Measurements from ENCODE around the gene NPNT. TPM values are rescaled to one million over a fixed set of nuclear protein-coding genes. Genes with fewer than 3 reads are reported as not detected.

NPNT gene
- polyA plus RNA-seq, 5 donors: 69.8 to 113 (median 97.4) TPM

- DNase-seq: no peak
Measured at GRCh38 chr4:105911426-105911825, 16.2 kb downstream of the NPNT start.

- DNase-seq: no peak
Measured at GRCh38 chr4:105912633-105913032, 17.4 kb downstream of the NPNT start.

GRCh38 chr4:105917171-105917685 lies 22.0 kb downstream of the NPNT start:
- no peak for DNase-seq

- no peak for DNase-seq
Measured at GRCh38 chr4:105921301-105921700, 26.0 kb downstream of the NPNT start.

- DNase-seq: no peak
Measured at GRCh38 chr4:105923497-105924238, 28.4 kb downstream of the NPNT start.

GRCh38 chr4:105924341-105924740 lies 29.1 kb downstream of the NPNT start:
- no peak for DNase-seq

GRCh38 chr4:105930698-105931097 lies 35.4 kb downstream of the NPNT start:
- DNase-seq: no peak

GRCh38 chr4:105933083-105933482 lies 37.8 kb downstream of the NPNT start:
- DNase-seq: no peak

GRCh38 chr4:105934386-105934785 lies 39.1 kb downstream of the NPNT start:
- DNase-seq: no peak

- DNase-seq: no peak
Measured at GRCh38 chr4:105936901-105937300, 41.6 kb downstream of the NPNT start.

- no peak for DNase-seq
Measured at GRCh38 chr4:105937759-105938158, 42.5 kb downstream of the NPNT start.

- no peak for DNase-seq
Measured at GRCh38 chr4:105943234-105943633, 48.0 kb downstream of the NPNT start.

- DNase-seq: peak; percentile 32 to 38
Measured at GRCh38 chr4:105944540-105944939, 49.3 kb downstream of the NPNT start.

- DNase-seq: no peak
Measured at GRCh38 chr4:105946771-105947170, 51.5 kb downstream of the NPNT start.

- no peak for DNase-seq
Measured at GRCh38 chr4:105950701-105951100, 55.4 kb downstream of the NPNT start.

- no peak for DNase-seq
Measured at GRCh38 chr4:105951198-105951597, 55.9 kb downstream of the NPNT start.

- DNase-seq: no peak
Measured at GRCh38 chr4:105952591-105952990, 57.3 kb downstream of the NPNT start.

GRCh38 chr4:105956569-105956968 lies 61.3 kb downstream of the NPNT start:
- DNase-seq: no peak

GRCh38 chr4:105957680-105958079 lies 62.4 kb downstream of the NPNT start:
- no peak for DNase-seq

GRCh38 chr4:105963461-105964400 lies 68.5 kb downstream of the NPNT start:
- no peak for DNase-seq

- no peak for DNase-seq
Measured at GRCh38 chr4:105965183-105965800, 70.0 kb downstream of the NPNT start.

GRCh38 chr4:105966051-105966450 lies 70.8 kb downstream of the NPNT start:
- DNase-seq: no peak
